HCT116 (cell line): ENCODE results near the gene NDOR1. TPM values are rescaled to one million over a fixed set of nuclear protein-coding genes. Genes with fewer than 3 reads are reported as not detected.
A peak's percentile ranks its signal among the peaks of the same experiment; 100 is the strongest.

Experiments used
- ATAC-seq: fragments of 200-7000 bp; cut with Tn5 transposase; 2 replicates; pipeline ENCODE4 v1.9.1; 2020; ENCODE audit warnings: mild to moderate bottlenecking, moderate library complexity
- BruUV-seq: library from RNA; stranded (reverse); fragments of 400-500 nt; replicated peaks from 2 replicates; lab custom pipeline; 2021; lab: Mats Ljungman, UMichigan
- CTCF ChIA-PET: fragments of 300-600 bp; sonication (Branson Sonifier 250); formaldehyde crosslinking; loops from one replicate; lab custom pipeline; 2021; ENCODE audit warnings: antibody characterized with exemption; lab: Charles Lee
- POLR2A ChIA-PET: fragments of 300-600, 350-600 bp; sonication (Branson Sonifier 250); formaldehyde crosslinking; loops from one replicate; lab custom pipeline; 2021; ENCODE audit warnings: antibody characterized with exemption; lab: Charles Lee
- RAD21 ChIA-PET, 2 experiments: fragments of 300-600 bp; sonication (Branson Sonifier 250); formaldehyde crosslinking; loops; one replicate each; lab custom pipeline; 2023; ENCODE audit warnings: low total read pairs in 2 of 2; ENCODE audit not compliant: uncharacterized antibody in 2 of 2, unreplicated experiment in 2 of 2, low non-redundant PET in 1 of 2; lab: Charles Lee
- DNase-seq: peaks from one replicate; pipeline ENCODE4 v3.0.0-alpha.2; 2010; ENCODE audit warnings: low read depth, low spot score
- H2AFZ ChIP-seq: fragments of 200-600 bp; shearing (Covaris generic), sonication (generic); 2 replicates; pipeline ENCODE4 v1.6.1; 2017; ENCODE audit warnings: low read depth, mixed run types, mixed read lengths, antibody characterized with exemption, low read length; ENCODE audit not compliant: poor library complexity, severe bottlenecking
- H3K27ac ChIP-seq: 2 replicates; pipeline ENCODE4 v1.5.1; 2012; ENCODE audit warnings: low read depth, low read length
- H3K27me3 ChIP-seq: fragments of 200-600 bp; sonication (generic); 2 replicates; pipeline ENCODE4 v1.6.1; 2016; ENCODE audit warnings: mixed run types, low read length, mixed read lengths; ENCODE audit not compliant: insufficient read depth
- H3K36me3 ChIP-seq, 2 experiments: fragments of 200-500 bp in 1 of 2; fragments of 200-600 bp in 1 of 2; sonication (Bioruptor generic) in 1 of 2; sonication (generic) in 1 of 2; 2 replicates each; pipeline versions ENCODE4 v1.5.1 to v1.6.1; 2014 to 2016; ENCODE audit warnings: low read length in 2 of 2, inconsistent platforms in 1 of 2, mixed read lengths in 1 of 2, mixed run types in 1 of 2; ENCODE audit not compliant: insufficient read depth in 2 of 2, control insufficient read depth in 1 of 2
- H3K4me1 ChIP-seq, 2 experiments: fragments of 200-600 bp in 1 of 2; sonication (generic) in 1 of 2; 2 replicates each; pipeline versions ENCODE4 v1.5.1 to v1.6.1; 2012 to 2017; ENCODE audit warnings: low read length in 2 of 2, inconsistent platforms in 1 of 2, mild to moderate bottlenecking in 1 of 2, mixed read lengths in 1 of 2, mixed run types in 1 of 2, moderate library complexity in 1 of 2; ENCODE audit not compliant: insufficient read depth in 2 of 2, control insufficient read depth in 1 of 2
- H3K4me2 ChIP-seq: fragments of 200-600 bp; sonication (generic); 2 replicates; pipeline ENCODE4 v1.6.1; 2017; ENCODE audit warnings: mixed run types, low read length, mixed read lengths
- H3K4me3 ChIP-seq, 2 experiments: fragments of 200-600 bp in 1 of 2; sonication (generic) in 1 of 2; replicated peaks in 1 of 2; 2 replicates each; pipeline ENCODE4 v1.5.1; 2011 to 2016; ENCODE audit warnings: low read length in 2 of 2, control low read depth in 1 of 2, low read depth in 1 of 2, mild to moderate bottlenecking in 1 of 2, mixed read lengths in 1 of 2, mixed run types in 1 of 2
- H3K79me2 ChIP-seq: fragments of 200-600 bp; sonication (generic); 2 replicates; pipeline ENCODE4 v1.6.1; 2017; ENCODE audit warnings: mild to moderate bottlenecking, mixed run types, low read length, moderate library complexity, mixed read lengths; ENCODE audit not compliant: insufficient read depth
- H3K9ac ChIP-seq: fragments of 200-600 bp; sonication (generic); 2 replicates; pipeline ENCODE4 v1.6.1; 2016; ENCODE audit warnings: low read length, mixed read lengths
- H3K9me2 ChIP-seq: fragments of 200-600 bp; sonication (generic), shearing (Covaris generic); 2 replicates; pipeline ENCODE4 v1.6.1; 2017; ENCODE audit warnings: mixed run types, mild to moderate bottlenecking, moderate library complexity; ENCODE audit not compliant: insufficient read depth
- H3K9me3 ChIP-seq, 2 experiments: fragments of 200-500 bp in 1 of 2; fragments of 200-600 bp in 1 of 2; sonication (Bioruptor generic) in 1 of 2; sonication (generic) in 1 of 2; 2 replicates each; pipeline ENCODE4 v1.6.1; 2014 to 2017; ENCODE audit warnings: low read length in 2 of 2, mixed read lengths in 2 of 2, inconsistent platforms in 1 of 2, low read depth in 1 of 2, mild to moderate bottlenecking in 1 of 2, mixed run types in 1 of 2, moderate library complexity in 1 of 2; ENCODE audit not compliant: control insufficient read depth in 1 of 2, insufficient read depth in 1 of 2
- H4K20me1 ChIP-seq: fragments of 200-600 bp; sonication (generic), shearing (Covaris generic); 2 replicates; pipeline ENCODE4 v1.6.1; 2017; ENCODE audit warnings: mixed run types, mild to moderate bottlenecking, moderate library complexity; ENCODE audit not compliant: insufficient read depth
- RAD21 ChIP-seq: IDR thresholded peaks from 2 replicates; pipeline ENCODE4 v1.6.1; 2012; ENCODE audit warnings: low read depth, mild to moderate bottlenecking
- SRF ChIP-seq: IDR thresholded peaks from 2 replicates; pipeline ENCODE4 v1.6.1; 2012; ENCODE audit warnings: low read depth
- intact Hi-C: fragments of 100-400 bp; cut with micrococcal nuclease; formaldehyde crosslinking; loops from 2 replicates; pipeline ENCODE4 v1.10.0; 2022
- total RNA-seq: library from RNA; stranded (reverse); gene quantifications from one replicate; pipeline ENCODE4 v1.2.1, GENCODE V29; 2021; ENCODE audit not compliant: unreplicated experiment
- TF ChIP-seq, protein P1 (sequence below): IDR thresholded peaks from 2 replicates; pipeline ENCODE4 v1.6.1; 2011; ENCODE audit warnings: mild to moderate bottlenecking, low read length, moderate library complexity; ENCODE audit not compliant: insufficient replicate concordance; ENCODE audit errors: extremely low read depth

The NDOR1 gene
- total RNA-seq, 1 experiment from 2014 or later = 28.4 TPM

DNA sequence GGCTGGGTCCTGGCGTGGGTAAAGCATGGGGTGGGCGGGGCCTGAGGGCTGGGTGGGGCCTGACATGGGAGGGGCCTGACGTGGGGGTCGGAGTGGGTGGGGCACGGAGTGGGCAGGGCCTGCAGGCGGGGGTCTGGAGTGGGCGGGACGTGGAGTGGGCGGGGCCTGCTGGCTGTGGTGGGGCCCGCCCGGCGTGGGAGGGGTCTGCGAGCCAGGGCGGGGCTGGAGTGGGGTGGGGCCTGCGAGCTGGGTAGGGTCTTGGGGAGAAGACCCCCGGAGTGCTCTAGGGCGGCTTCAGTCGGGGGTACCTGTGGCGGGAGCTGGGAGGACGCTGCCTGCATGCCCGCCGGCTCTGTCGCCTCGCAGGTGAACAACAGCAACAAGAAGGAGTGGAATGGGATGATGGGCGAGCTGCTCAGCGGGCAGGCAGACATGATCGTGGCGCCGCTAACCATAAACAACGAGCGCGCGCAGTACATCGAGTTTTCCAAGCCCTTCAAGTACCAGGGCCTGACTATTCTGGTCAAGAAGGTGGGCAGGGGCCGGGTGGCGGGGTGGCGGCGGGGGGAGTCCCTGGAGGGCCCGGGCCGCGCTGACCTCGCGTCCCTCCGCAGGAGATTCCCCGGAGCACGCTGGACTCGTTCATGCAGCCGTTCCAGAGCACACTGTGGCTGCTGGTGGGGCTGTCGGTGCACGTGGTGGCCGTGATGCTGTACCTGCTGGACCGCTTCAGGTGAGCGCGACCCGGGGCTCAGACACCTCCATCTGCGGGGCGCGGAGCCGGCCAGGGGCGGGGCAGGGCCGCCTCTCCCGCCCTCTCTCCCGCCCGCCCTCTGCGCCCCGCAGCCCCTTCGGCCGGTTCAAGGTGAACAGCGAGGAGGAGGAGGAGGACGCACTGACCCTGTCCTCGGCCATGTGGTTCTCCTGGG is 43.7 kb upstream of the NDOR1 start:
- intact Hi-C loops = loop anchor here (2.0 kb wide), 2 partner anchors 43 to 61 kb away; partner anchors contain the start of gene RNF208
- H3K9me2 ChIP-seq = no peaks in the 10 kb centered on the region
- peak overlapping the region; percentile 77 for H3K9ac ChIP-seq
- RAD21 ChIA-PET = interaction anchor here in 1 of 2 experiments (0.7 to 1.0 kb wide), 3 partner anchors 11 to 132 kb away, joined by 3 to 7 read pairs (median 4); no protein-coding TSS in a partner anchor
- POLR2A ChIA-PET = interaction anchor here (0.7 to 2.5 kb wide), 12 partner anchors 8 to 102 kb away, joined by 3 to 16 read pairs (median 5); partner anchors contain the start of genes ANAPC2, LRRC26, SSNA1 and TUBB4B
- no peaks in the 10 kb centered on the region for H3K9me3 ChIP-seq
- ATAC-seq = peak; percentile 43
- TF ChIP-seq SRF (no peak), RAD21 (no peak)
- TF ChIP-seq, protein P1, sequence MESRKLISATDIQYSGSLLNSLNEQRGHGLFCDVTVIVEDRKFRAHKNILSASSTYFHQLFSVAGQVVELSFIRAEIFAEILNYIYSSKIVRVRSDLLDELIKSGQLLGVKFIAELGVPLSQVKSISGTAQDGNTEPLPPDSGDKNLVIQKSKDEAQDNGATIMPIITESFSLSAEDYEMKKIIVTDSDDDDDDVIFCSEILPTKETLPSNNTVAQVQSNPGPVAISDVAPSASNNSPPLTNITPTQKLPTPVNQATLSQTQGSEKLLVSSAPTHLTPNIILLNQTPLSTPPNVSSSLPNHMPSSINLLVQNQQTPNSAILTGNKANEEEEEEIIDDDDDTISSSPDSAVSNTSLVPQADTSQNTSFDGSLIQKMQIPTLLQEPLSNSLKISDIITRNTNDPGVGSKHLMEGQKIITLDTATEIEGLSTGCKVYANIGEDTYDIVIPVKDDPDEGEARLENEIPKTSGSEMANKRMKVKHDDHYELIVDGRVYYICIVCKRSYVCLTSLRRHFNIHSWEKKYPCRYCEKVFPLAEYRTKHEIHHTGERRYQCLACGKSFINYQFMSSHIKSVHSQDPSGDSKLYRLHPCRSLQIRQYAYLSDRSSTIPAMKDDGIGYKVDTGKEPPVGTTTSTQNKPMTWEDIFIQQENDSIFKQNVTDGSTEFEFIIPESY = no peak
- H3K4me2 ChIP-seq = peak overlapping the region; percentile 98
- CTCF ChIA-PET = interaction anchor here (1.1 to 1.9 kb wide), 5 partner anchors 10 to 75 kb away, joined by 3 to 15 read pairs (median 7); partner anchors contain the start of gene SSNA1
- no peaks in the 10 kb centered on the region for H3K79me2 ChIP-seq
- no peaks in the 10 kb centered on the region for H3K27me3 ChIP-seq
- no peaks in the 10 kb centered on the region for H4K20me1 ChIP-seq
- DNase-seq = peak; percentile 36
- H2AFZ ChIP-seq = no peak overlapping the region
- H3K36me3 ChIP-seq = no peaks in the 10 kb centered on the region
- peak overlapping the region; percentile 59 to 70 for H3K4me3 ChIP-seq
- peak overlapping the region; percentile 82 for H3K27ac ChIP-seq
- BruUV-seq = no TSS peak
- H3K4me1 ChIP-seq = peaks cover 7 to 52% of the 10 kb centered on the region in 2 experiments; a peak in 3 of 4 replicates
